Loucy (cell line): ENCODE measurements around the gene SPDYE11.
"Not testable (repeated sequence)": the region's sequence is repeated elsewhere in the genome, so short reads cannot be mapped to it uniquely, and the experiment has no call there.

Experiments
- CTCF ChIP-seq: fragments of 200-600 bp; sonication (generic); conservative IDR thresholded peaks from 2 replicates; pipeline ENCODE4 v1.5.1; 2014; ENCODE audit warnings: mild to moderate bottlenecking, antibody characterized with exemption, low read length
- EZH2phosphoT487 ChIP-seq: fragments of 200-600 bp; IDR thresholded peaks from 2 replicates; pipeline ENCODE4 v1.6.1; 2018; ENCODE audit warnings: antibody characterized with exemption, mild to moderate bottlenecking, moderate library complexity, borderline replicate concordance

- TF ChIP-seq CTCF, EZH2phosphoT487: not testable (repeated sequence)
Measured at GRCh38 chr7:73005356-73005692, 52.4 kb downstream of the SPDYE11 start.
